Hepatocyte (in vitro differentiated cells): ENCODE measurements around the gene PRR30. TPM values are rescaled to one million over a fixed set of nuclear protein-coding genes. Genes with fewer than 3 reads are reported as not detected.

Source experiments
- DNase-seq: peaks from one replicate; pipeline ENCODE4 v3.0.0-alpha.2; 2016; ENCODE audit warnings: low spot score
- H2AFZ ChIP-seq: fragments of 200-600 bp; sonication (generic); 2 replicates; pipeline ENCODE4 v1.6.0; 2016; ENCODE audit warnings: antibody characterized with exemption, mild to moderate bottlenecking
- H3K27ac ChIP-seq: fragments of 200-600 bp; sonication (generic); 2 replicates; pipeline ENCODE4 v1.5.1; 2016; ENCODE audit warnings: mild to moderate bottlenecking
- H3K27me3 ChIP-seq: fragments of 200-600 bp; sonication (generic); 2 replicates; pipeline ENCODE4 v1.6.1; 2016
- H3K36me3 ChIP-seq: fragments of 200-600 bp; sonication (generic); replicated peaks from 2 replicates; pipeline ENCODE4 v1.5.1; 2016; ENCODE audit warnings: low read depth; ENCODE audit not compliant: insufficient read depth
- H3K4me1 ChIP-seq: fragments of 200-600 bp; sonication (generic); 2 replicates; pipeline ENCODE4 v1.5.1; 2016; ENCODE audit warnings: mild to moderate bottlenecking, moderate library complexity; ENCODE audit not compliant: insufficient read depth
- H3K4me2 ChIP-seq: fragments of 200-600 bp; sonication (generic); 2 replicates; pipeline ENCODE4 v1.6.0; 2016
- H3K4me3 ChIP-seq: fragments of 200-600 bp; sonication (generic); 2 replicates; pipeline ENCODE4 v1.5.1; 2016; ENCODE audit warnings: mild to moderate bottlenecking
- H3K79me2 ChIP-seq: fragments of 200-600 bp; sonication (generic); 2 replicates; pipeline ENCODE4 v1.6.0; 2017; ENCODE audit warnings: mild to moderate bottlenecking
- H3K9me2 ChIP-seq: fragments of 200-600 bp; sonication (generic); replicated peaks from 2 replicates; pipeline ENCODE4 v1.6.0; 2017; ENCODE audit warnings: mild to moderate bottlenecking; ENCODE audit not compliant: insufficient read depth
- H3K9me3 ChIP-seq: fragments of 200-600 bp; sonication (generic); 2 replicates; pipeline ENCODE4 v1.5.1; 2016; ENCODE audit warnings: low read depth, mild to moderate bottlenecking
- H4K20me1 ChIP-seq: fragments of 200-600 bp; sonication (generic); 2 replicates; pipeline ENCODE4 v1.6.0; 2016; ENCODE audit warnings: mild to moderate bottlenecking; ENCODE audit not compliant: insufficient read depth, poor library complexity, severe bottlenecking
- CTCF ChIP-seq: fragments of 200-600 bp; sonication (generic); IDR thresholded peaks from 2 replicates; pipeline ENCODE4 v1.5.1; 2016; ENCODE audit warnings: antibody characterized with exemption, mild to moderate bottlenecking; ENCODE audit not compliant: poor library complexity
- EZH2 ChIP-seq: fragments of 200-600 bp; sonication (generic); IDR thresholded peaks from 2 replicates; pipeline ENCODE4 v1.6.1; 2016; ENCODE audit warnings: antibody characterized with exemption, mild to moderate bottlenecking, borderline replicate concordance
- EZH2phosphoT487 ChIP-seq: fragments of 200-600 bp; sonication (generic); IDR thresholded peaks from one replicate; pipeline ENCODE4 v1.6.1; 2018; ENCODE audit warnings: antibody characterized with exemption, mild to moderate bottlenecking, low read depth, moderate library complexity; ENCODE audit not compliant: unreplicated experiment, severe bottlenecking
- WGBS: methylation state at CpG from one replicate; pipeline ENCODE4 v1.1.6; 2016; ENCODE audit warnings: low lambda C conversion rate; ENCODE audit errors: missing lambda C conversion rate; 5-methylcytosine and 5-hydroxymethylcytosine counted together
- polyA plus RNA-seq: library from polyadenylated mRNA; unstranded; fragments of >200 nt; fragmentation: Nextera tagmentation; extraction: Ambion mirVana; gene quantifications from 2 replicates; pipeline ENCODE4 v1.2.1, GENCODE V29; 2016
- total RNA-seq: library from RNA; depleted of rRNA; stranded (reverse); fragments of >200 nt; gene quantifications from 2 replicates; pipeline ENCODE4 v1.2.3, GENCODE V29; 2014

The PRR30 gene
- total and polyA plus RNA-seq, 2 experiments from 2014 or later = not detected

DNA sequence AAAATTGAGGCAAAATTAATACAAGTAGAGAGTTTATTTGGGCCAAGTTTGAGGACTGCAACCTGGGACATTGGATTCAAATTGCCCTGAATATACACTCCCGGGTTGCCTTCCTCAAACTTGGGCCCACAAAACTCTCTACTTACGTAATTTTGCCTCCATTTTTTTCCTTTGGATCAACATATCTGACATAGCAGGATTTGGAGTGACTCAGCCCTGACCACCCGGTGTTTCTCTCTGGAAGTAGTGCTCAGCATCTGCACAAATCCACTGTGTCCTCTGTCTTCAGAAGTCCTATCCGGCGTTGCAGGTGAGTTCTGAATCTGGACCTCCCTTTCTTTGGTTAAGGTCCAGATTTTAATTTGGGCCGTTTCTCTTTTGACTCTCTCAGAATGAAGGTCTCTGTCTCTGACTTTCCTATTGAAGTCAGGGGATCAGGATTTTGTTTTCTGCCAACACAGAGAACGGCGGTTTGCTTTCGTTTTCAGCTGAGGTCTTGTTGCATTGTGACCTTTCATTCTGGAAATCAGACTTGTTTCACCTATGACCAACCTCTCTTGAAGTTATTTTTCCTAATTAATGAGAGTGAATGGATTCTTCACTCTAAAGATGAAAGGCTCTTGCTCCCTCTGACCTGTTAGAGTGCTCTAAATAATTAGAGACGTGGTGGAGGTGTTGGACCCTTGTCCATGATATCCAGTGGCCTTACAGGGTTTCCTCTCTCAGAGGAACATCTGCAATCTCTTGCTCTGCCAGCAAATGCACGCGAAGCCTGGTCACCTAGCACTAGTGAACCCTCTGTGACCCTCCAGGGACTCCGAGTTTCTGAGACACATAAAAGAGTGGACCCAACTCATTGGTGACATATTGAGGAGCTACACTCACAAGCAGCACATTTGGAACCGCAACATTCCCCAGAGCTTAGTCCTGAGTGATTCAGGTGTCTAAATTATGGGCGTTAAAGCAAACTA lies 23.2 kb upstream of the PRR30 start:
- no peaks in the 10 kb centered on the region for H3K4me1 ChIP-seq
- H3K36me3 ChIP-seq = no peaks in the 10 kb centered on the region
- no peak overlapping the region for H2AFZ ChIP-seq
- no peak overlapping the region for H3K4me2 ChIP-seq
- no peaks in the 10 kb centered on the region for H4K20me1 ChIP-seq
- no peaks in the 10 kb centered on the region for H3K9me2 ChIP-seq
- no peaks in the 10 kb centered on the region for H3K27me3 ChIP-seq
- H3K9me3 ChIP-seq = no peaks in the 10 kb centered on the region
- DNase-seq = no peak
- TF ChIP-seq EZH2 (no peak), EZH2phosphoT487 (no peak), CTCF (no peak)
- H3K27ac ChIP-seq = no peak overlapping the region
- no peaks in the 10 kb centered on the region for H3K79me2 ChIP-seq
- WGBS = 84% methylated on average over 15 of the region's 15 CpGs
- no peak overlapping the region for H3K4me3 ChIP-seq

DNA sequence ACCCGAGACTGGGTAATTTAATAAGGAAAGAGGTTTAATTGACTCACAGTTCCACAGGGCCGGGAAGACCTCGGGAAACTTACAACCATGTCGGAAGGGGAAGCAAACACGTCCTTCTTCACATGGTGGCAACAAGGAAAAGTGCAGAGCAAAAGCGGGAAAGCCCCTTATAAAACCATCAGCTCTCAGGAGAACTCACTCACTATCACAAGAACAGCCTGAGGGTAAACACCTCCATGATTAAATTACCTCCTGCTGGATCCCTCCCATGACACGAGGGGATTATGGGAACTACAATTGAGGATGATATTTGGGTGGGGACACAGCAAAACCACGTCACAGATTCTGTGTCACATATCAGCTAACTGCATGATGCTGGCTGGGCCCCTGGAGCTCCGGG lies 21.0 kb upstream of the PRR30 start:
- no peaks in the 10 kb centered on the region for H3K9me3 ChIP-seq
- no peaks in the 10 kb centered on the region for H3K4me1 ChIP-seq
- TF ChIP-seq EZH2 (no peak), CTCF (no peak), EZH2phosphoT487 (no peak)
- H3K27ac ChIP-seq = no peak overlapping the region
- H3K4me2 ChIP-seq = no peak overlapping the region
- no peaks in the 10 kb centered on the region for H3K27me3 ChIP-seq
- WGBS = 78% methylated on average over 9 of the region's 9 CpGs
- no peaks in the 10 kb centered on the region for H3K36me3 ChIP-seq
- H4K20me1 ChIP-seq = no peaks in the 10 kb centered on the region
- no peak overlapping the region for H2AFZ ChIP-seq
- H3K4me3 ChIP-seq = no peak overlapping the region
- no peaks in the 10 kb centered on the region for H3K9me2 ChIP-seq
- DNase-seq = no peak
- H3K79me2 ChIP-seq = no peaks in the 10 kb centered on the region

DNA sequence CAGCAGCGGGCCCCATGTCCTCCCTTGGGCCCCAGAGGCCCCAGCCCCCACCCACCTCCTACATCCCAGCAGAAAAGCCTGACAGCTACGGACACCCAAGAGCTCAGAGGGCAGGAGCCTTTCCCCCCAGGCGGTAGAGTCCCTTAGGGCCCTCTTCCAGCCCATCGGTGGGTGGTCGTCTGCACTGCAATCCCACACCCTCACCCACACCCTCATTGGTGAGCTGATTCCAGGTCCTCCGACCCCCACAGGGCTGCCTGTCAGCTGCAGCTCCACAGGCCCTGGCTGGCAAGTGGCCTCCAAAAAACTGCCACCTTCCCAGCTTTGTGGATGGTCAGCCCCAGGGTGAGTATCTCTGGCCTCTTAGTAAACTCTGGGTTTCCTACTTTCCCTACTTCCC lies 20.1 kb upstream of the PRR30 start:
- Histone ChIP-seq H2AFZ (no peak overlapping the region), H3K9me3 (no peaks in the 10 kb centered on the region)
- WGBS = 80% methylated on average over 5 of the region's 6 CpGs

More for the DNA sequence above, 20.1 kb upstream of the PRR30 start:
- H3K4me1 ChIP-seq = no peaks in the 10 kb centered on the region
- H3K36me3 ChIP-seq = no peaks in the 10 kb centered on the region
- H3K9me2 ChIP-seq = no peaks in the 10 kb centered on the region
- no peaks in the 10 kb centered on the region for H4K20me1 ChIP-seq
- no peak overlapping the region for H3K4me3 ChIP-seq
- TF ChIP-seq EZH2 (no peak), EZH2phosphoT487 (no peak), CTCF (no peak)
- H3K27me3 ChIP-seq = no peaks in the 10 kb centered on the region
- no peaks in the 10 kb centered on the region for H3K79me2 ChIP-seq
- DNase-seq = no peak
- no peak overlapping the region for H3K27ac ChIP-seq
- H3K4me2 ChIP-seq = no peak overlapping the region
